WTC11 (cell line): ENCODE measurements around the gene OVCA2. TPM values are rescaled to one million over a fixed set of nuclear protein-coding genes. Genes with fewer than 3 reads are reported as not detected.

Experiments
- ATAC-seq: fragments of 200-7000 bp; cut with Tn5 transposase; 2 replicates; pipeline ENCODE4 v1.10.0; 2021; ENCODE audit warnings: mild to moderate bottlenecking, moderate library complexity
- CTCF ChIA-PET: fragments of 300-600 bp; sonication (Branson Sonifier 250); formaldehyde crosslinking; loops from one replicate; lab custom pipeline; 2021; ENCODE audit warnings: antibody characterized with exemption; lab: Charles Lee
- POLR2A ChIA-PET: fragments of 350-600 bp; sonication (Branson Sonifier 250); formaldehyde crosslinking; loops from one replicate; lab custom pipeline; 2021; ENCODE audit warnings: antibody characterized with exemption; lab: Charles Lee
- DNase-seq: peaks from one replicate; pipeline ENCODE4 v3.0.0; 2021; ENCODE audit warnings: low spot score
- H3K27ac Mint-ChIP-seq: 2 replicates; pipeline ENCODE4 v1.8.0; 2021; ENCODE audit warnings: mixed read lengths
- H3K27me3 Mint-ChIP-seq: 2 replicates; pipeline ENCODE4 v1.8.0; 2021; ENCODE audit warnings: low read depth, mild to moderate bottlenecking, moderate library complexity, mixed read lengths
- H3K36me3 Mint-ChIP-seq: 2 replicates; pipeline ENCODE4 v1.8.0; 2021; ENCODE audit warnings: mixed read lengths
- H3K4me1 Mint-ChIP-seq: 2 replicates; pipeline ENCODE4 v1.8.0; 2022; ENCODE audit warnings: mixed read lengths
- H3K4me3 Mint-ChIP-seq: 2 replicates; pipeline ENCODE4 v1.8.0; 2021; ENCODE audit warnings: mild to moderate bottlenecking, moderate library complexity, mixed read lengths
- H3K9me3 Mint-ChIP-seq: 2 replicates; pipeline ENCODE4 v1.8.0; 2021; ENCODE audit warnings: mixed read lengths
- FOXK1 ChIP-seq: sonication (generic); formaldehyde crosslinking; IDR thresholded peaks from 2 replicates; pipeline ENCODE4 v1.8.0; 2022; ENCODE audit warnings: mild to moderate bottlenecking, moderate library complexity, missing genetic modification reagents
- GTF2I ChIP-seq: fragments of 250-450 bp; sonication (Bioruptor Pico); conservative IDR thresholded peaks from 2 replicates; pipeline ENCODE4 v1.4.0; 2021; ENCODE audit warnings: mild to moderate bottlenecking
- JAZF1 ChIP-seq: fragments of 250-450 bp; sonication (Bioruptor Pico); IDR thresholded peaks from 2 replicates; pipeline ENCODE4 v1.9.0; 2021; ENCODE audit warnings: moderate library complexity, mild to moderate bottlenecking, inconsistent platforms
- JUN ChIP-seq: sonication (generic); formaldehyde crosslinking; IDR thresholded peaks from 2 replicates; pipeline ENCODE4 v1.8.0; 2023; ENCODE audit warnings: mild to moderate bottlenecking, missing genetic modification reagents
- MXD4 ChIP-seq: fragments of 250-450 bp; sonication (Bioruptor Pico); IDR thresholded peaks from 2 replicates; pipeline ENCODE4 v1.8.0; 2021; ENCODE audit warnings: mild to moderate bottlenecking, moderate library complexity, borderline replicate concordance
- NR3C1 ChIP-seq: sonication (generic); formaldehyde crosslinking; conservative IDR thresholded peaks from 2 replicates; pipeline ENCODE4 v1.8.1; 2023; ENCODE audit warnings: low read depth, mild to moderate bottlenecking, missing genetic modification reagents
- RORB ChIP-seq: fragments of 250-450 bp; sonication (Bioruptor Pico); IDR thresholded peaks from 2 replicates; pipeline ENCODE4 v1.9.0; 2021; ENCODE audit warnings: mild to moderate bottlenecking
- SMAD3 ChIP-seq: sonication (generic); formaldehyde crosslinking; IDR thresholded peaks from 2 replicates; pipeline ENCODE4 v1.8.0; 2022; ENCODE audit warnings: missing genetic modification reagents, mild to moderate bottlenecking, borderline replicate concordance
- SP1 ChIP-seq: sonication (generic); formaldehyde crosslinking; conservative IDR thresholded peaks from 2 replicates; pipeline ENCODE4 v1.8.1; 2022; ENCODE audit warnings: missing genetic modification reagents
- ZNF121 ChIP-seq: sonication (generic); formaldehyde crosslinking; IDR thresholded peaks from 2 replicates; pipeline ENCODE4 v1.8.0; 2023; ENCODE audit warnings: missing genetic modification reagents
- ZNF219 ChIP-seq: sonication (generic); formaldehyde crosslinking; IDR thresholded peaks from 2 replicates; pipeline ENCODE4 v1.8.0; 2023; ENCODE audit warnings: missing genetic modification reagents, mild to moderate bottlenecking, borderline replicate concordance
- ZNF232 ChIP-seq: sonication (generic); formaldehyde crosslinking; IDR thresholded peaks from 2 replicates; pipeline ENCODE4 v1.8.0; 2022; ENCODE audit warnings: mild to moderate bottlenecking, missing genetic modification reagents
- total RNA-seq: library from RNA; stranded (reverse); gene quantifications from 3 replicates; pipeline ENCODE4 v1.2.3, GENCODE V29; 2021
- TF ChIP-seq, protein P1 (sequence below): sonication (generic); formaldehyde crosslinking; conservative IDR thresholded peaks from 2 replicates; pipeline ENCODE4 v1.8.1; 2022; ENCODE audit warnings: mild to moderate bottlenecking, missing genetic modification reagents
- TF ChIP-seq, protein P2 (sequence below): sonication (generic); formaldehyde crosslinking; IDR thresholded peaks from 2 replicates; pipeline ENCODE4 v1.8.0; 2022; ENCODE audit warnings: mild to moderate bottlenecking, missing genetic modification reagents
- TF ChIP-seq, protein P3 (sequence below): sonication (generic); formaldehyde crosslinking; IDR thresholded peaks from 2 replicates; pipeline ENCODE4 v1.8.1; 2023; ENCODE audit warnings: mild to moderate bottlenecking, missing genetic modification reagents
- TF ChIP-seq, protein P4 (sequence below): sonication (generic); formaldehyde crosslinking; IDR thresholded peaks from 2 replicates; pipeline ENCODE4 v1.8.1; 2023; ENCODE audit warnings: mild to moderate bottlenecking, missing genetic modification reagents
- TF ChIP-seq, protein P5 (sequence below): fragments of 250-450 bp; sonication (Bioruptor Pico); IDR thresholded peaks from 2 replicates; pipeline ENCODE4 v1.8.0; 2021; ENCODE audit warnings: mild to moderate bottlenecking
- TF ChIP-seq, protein P6 (sequence below): fragments of 250-450 bp; sonication (Bioruptor Pico); conservative IDR thresholded peaks from 2 replicates; pipeline ENCODE4 v1.9.0; 2021; ENCODE audit warnings: mild to moderate bottlenecking
- TF ChIP-seq, protein P7 (sequence below): sonication (generic); formaldehyde crosslinking; IDR thresholded peaks from 2 replicates; pipeline ENCODE4 v1.8.0; 2023; ENCODE audit warnings: missing genetic modification reagents, mild to moderate bottlenecking, borderline replicate concordance

Gene OVCA2
- total RNA-seq, 1 experiment from 2014 or later: 23.5 TPM

DNA sequence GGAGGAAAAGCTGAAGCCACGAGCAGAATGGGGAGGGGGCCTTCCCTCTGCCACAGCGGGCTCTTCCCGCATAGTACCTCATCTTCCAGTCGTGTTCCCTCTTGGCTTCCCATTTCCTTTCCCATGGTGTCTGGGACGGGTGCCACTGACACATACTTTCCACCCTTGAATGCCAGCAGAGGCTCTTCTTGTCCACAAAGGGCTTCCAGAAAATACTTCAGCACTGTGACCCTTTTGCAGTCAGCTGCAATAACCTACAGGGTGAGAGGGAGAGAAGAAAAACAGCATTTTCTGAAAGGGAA lies 43.8 kb downstream of the OVCA2 start (continued):
- TF ChIP-seq JUN (CRISPR knock-in tag) (no peak), SP1 (CRISPR knock-in tag) (no peak)
- TF ChIP-seq, all 79 proteins: peak for 0

DNA sequence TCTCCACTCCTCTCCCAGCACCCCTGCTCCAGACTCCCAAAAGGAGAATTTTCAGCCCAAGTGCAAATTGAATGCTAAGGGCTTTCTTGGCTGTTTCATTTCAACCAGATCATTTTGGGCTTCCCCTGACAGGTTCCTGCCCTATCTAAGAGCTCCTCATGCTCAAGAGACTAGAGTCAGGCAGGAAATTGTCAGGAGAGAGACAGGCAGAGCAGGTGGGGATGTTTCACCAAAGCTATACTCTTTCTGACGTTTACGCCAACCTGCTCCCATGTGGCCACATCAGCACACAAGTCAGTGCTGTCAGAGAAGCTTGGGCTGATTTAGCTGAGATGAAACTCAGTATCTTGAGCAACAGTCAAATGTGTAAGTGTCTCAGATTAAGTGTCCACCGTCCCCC lies 44.5 kb downstream of the OVCA2 start:
- ChIA-PET POLR2A (no interaction called here), CTCF (interaction anchor here (1.5 to 2.6 kb wide), 5 partner anchors 9 to 158 kb away, joined by 6 to 8 read pairs (median 6); partner anchors contain the start of gene HIC1)
- DNase-seq: no peak
- Mint-ChIP-seq H3K4me1 (peaks cover 28% of the 10 kb centered on the region), H3K27me3 (no peaks in the 10 kb centered on the region), H3K9me3 (no peaks in the 10 kb centered on the region), H3K27ac (no peak overlapping the region), H3K4me3 (no peak overlapping the region), H3K36me3 (peaks cover 4% of the 10 kb centered on the region; the same call in 1 of the 2 replicates)
- ATAC-seq: no peak
- TF ChIP-seq SMAD3: no peak
- TF ChIP-seq, protein P1, sequence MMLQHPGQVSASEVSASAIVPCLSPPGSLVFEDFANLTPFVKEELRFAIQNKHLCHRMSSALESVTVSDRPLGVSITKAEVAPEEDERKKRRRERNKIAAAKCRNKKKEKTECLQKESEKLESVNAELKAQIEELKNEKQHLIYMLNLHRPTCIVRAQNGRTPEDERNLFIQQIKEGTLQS (CRISPR knock-in tag): no peak
- TF ChIP-seq, protein P2, sequence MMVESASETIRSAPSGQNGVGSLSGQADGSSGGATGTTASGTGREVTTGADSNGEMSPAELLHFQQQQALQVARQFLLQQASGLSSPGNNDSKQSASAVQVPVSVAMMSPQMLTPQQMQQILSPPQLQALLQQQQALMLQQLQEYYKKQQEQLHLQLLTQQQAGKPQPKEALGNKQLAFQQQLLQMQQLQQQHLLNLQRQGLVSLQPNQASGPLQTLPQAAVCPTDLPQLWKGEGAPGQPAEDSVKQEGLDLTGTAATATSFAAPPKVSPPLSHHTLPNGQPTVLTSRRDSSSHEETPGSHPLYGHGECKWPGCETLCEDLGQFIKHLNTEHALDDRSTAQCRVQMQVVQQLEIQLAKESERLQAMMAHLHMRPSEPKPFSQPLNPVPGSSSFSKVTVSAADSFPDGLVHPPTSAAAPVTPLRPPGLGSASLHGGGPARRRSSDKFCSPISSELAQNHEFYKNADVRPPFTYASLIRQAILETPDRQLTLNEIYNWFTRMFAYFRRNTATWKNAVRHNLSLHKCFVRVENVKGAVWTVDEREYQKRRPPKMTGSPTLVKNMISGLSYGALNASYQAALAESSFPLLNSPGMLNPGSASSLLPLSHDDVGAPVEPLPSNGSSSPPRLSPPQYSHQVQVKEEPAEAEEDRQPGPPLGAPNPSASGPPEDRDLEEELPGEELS (CRISPR knock-in tag): no peak
- no peak for TF ChIP-seq MXD4 (CRISPR knock-in tag)
- TF ChIP-seq, protein P3, sequence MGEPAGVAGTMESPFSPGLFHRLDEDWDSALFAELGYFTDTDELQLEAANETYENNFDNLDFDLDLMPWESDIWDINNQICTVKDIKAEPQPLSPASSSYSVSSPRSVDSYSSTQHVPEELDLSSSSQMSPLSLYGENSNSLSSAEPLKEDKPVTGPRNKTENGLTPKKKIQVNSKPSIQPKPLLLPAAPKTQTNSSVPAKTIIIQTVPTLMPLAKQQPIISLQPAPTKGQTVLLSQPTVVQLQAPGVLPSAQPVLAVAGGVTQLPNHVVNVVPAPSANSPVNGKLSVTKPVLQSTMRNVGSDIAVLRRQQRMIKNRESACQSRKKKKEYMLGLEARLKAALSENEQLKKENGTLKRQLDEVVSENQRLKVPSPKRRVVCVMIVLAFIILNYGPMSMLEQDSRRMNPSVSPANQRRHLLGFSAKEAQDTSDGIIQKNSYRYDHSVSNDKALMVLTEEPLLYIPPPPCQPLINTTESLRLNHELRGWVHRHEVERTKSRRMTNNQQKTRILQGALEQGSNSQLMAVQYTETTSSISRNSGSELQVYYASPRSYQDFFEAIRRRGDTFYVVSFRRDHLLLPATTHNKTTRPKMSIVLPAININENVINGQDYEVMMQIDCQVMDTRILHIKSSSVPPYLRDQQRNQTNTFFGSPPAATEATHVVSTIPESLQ: no peak
- TF ChIP-seq, protein P4, sequence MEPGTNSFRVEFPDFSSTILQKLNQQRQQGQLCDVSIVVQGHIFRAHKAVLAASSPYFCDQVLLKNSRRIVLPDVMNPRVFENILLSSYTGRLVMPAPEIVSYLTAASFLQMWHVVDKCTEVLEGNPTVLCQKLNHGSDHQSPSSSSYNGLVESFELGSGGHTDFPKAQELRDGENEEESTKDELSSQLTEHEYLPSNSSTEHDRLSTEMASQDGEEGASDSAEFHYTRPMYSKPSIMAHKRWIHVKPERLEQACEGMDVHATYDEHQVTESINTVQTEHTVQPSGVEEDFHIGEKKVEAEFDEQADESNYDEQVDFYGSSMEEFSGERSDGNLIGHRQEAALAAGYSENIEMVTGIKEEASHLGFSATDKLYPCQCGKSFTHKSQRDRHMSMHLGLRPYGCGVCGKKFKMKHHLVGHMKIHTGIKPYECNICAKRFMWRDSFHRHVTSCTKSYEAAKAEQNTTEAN (CRISPR knock-in tag): no peak
- TF ChIP-seq FOXK1: no peak
- TF ChIP-seq RORB: no peak
- TF ChIP-seq ZNF219 (CRISPR knock-in tag): no peak
- TF ChIP-seq ZNF232 (CRISPR knock-in tag): no peak
- TF ChIP-seq JAZF1: no peak
- TF ChIP-seq, protein P5, sequence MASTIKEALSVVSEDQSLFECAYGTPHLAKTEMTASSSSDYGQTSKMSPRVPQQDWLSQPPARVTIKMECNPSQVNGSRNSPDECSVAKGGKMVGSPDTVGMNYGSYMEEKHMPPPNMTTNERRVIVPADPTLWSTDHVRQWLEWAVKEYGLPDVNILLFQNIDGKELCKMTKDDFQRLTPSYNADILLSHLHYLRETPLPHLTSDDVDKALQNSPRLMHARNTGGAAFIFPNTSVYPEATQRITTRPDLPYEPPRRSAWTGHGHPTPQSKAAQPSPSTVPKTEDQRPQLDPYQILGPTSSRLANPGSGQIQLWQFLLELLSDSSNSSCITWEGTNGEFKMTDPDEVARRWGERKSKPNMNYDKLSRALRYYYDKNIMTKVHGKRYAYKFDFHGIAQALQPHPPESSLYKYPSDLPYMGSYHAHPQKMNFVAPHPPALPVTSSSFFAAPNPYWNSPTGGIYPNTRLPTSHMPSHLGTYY (CRISPR knock-in tag): no peak
- no peak for TF ChIP-seq GTF2I
- TF ChIP-seq, protein P6, sequence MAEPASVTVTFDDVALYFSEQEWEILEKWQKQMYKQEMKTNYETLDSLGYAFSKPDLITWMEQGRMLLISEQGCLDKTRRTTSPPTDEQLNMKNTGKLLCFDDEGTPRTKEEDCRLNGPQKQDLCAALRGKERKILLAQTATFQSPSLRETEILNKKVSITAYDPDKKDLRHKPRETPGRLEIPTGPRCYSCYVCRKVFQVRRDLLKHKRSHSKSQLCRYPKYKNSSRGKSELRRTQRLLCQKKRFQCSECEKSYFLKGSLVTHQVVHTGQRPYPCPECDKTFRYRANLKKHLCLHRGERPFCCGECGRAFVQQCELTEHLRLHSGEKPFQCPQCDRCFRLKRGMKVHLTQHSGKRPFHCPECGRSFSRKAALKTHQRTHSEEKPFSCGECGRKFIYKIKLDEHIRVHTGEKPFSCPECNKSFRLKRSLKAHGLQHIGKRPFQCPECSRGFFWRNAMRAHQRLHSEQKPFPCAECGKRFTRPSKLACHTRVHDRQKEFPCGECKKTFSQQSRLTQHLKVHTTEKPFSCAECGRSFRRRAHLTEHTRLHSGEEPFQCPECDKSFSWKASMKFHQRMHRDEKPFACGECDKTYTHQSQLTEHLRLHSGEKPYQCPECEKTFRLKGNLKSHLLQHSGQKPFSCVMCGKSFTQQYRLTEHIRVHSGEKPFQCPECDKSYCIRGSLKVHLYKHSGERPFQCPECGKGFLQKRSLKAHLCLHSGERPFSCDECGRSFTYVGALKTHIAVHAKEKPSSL (CRISPR knock-in tag): no peak
- TF ChIP-seq ZNF121 (CRISPR knock-in tag): no peak
- TF ChIP-seq NR3C1 (CRISPR knock-in tag): no peak
- TF ChIP-seq, protein P7, sequence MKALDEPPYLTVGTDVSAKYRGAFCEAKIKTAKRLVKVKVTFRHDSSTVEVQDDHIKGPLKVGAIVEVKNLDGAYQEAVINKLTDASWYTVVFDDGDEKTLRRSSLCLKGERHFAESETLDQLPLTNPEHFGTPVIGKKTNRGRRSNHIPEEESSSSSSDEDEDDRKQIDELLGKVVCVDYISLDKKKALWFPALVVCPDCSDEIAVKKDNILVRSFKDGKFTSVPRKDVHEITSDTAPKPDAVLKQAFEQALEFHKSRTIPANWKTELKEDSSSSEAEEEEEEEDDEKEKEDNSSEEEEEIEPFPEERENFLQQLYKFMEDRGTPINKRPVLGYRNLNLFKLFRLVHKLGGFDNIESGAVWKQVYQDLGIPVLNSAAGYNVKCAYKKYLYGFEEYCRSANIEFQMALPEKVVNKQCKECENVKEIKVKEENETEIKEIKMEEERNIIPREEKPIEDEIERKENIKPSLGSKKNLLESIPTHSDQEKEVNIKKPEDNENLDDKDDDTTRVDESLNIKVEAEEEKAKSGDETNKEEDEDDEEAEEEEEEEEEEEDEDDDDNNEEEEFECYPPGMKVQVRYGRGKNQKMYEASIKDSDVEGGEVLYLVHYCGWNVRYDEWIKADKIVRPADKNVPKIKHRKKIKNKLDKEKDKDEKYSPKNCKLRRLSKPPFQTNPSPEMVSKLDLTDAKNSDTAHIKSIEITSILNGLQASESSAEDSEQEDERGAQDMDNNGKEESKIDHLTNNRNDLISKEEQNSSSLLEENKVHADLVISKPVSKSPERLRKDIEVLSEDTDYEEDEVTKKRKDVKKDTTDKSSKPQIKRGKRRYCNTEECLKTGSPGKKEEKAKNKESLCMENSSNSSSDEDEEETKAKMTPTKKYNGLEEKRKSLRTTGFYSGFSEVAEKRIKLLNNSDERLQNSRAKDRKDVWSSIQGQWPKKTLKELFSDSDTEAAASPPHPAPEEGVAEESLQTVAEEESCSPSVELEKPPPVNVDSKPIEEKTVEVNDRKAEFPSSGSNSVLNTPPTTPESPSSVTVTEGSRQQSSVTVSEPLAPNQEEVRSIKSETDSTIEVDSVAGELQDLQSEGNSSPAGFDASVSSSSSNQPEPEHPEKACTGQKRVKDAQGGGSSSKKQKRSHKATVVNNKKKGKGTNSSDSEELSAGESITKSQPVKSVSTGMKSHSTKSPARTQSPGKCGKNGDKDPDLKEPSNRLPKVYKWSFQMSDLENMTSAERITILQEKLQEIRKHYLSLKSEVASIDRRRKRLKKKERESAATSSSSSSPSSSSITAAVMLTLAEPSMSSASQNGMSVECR (CRISPR knock-in tag): no peak
